DND-41 (cell line): Measurements from ENCODE around the gene GALR2.
"Not testable (repeated sequence)": the region's sequence is repeated elsewhere in the genome, so short reads cannot be mapped to it uniquely, and the experiment has no call there.

Experiments
- ATAC-seq: fragments of 200-7000 bp; cut with Tn5 transposase; 3 replicates; pipeline ENCODE4 v1.9.1; 2021; ENCODE audit warnings: low read depth; ENCODE audit not compliant: insufficient read depth
- DNase-seq: peaks from one replicate; pipeline ENCODE4 v3.0.0-alpha.2; 2020
- H2AFZ ChIP-seq: 2 replicates; pipeline ENCODE4 v1.6.0; 2012; ENCODE audit warnings: low read depth, low read length
- H3K27ac ChIP-seq: 2 replicates; pipeline ENCODE4 v1.5.1; 2012; ENCODE audit warnings: low read length, inconsistent platforms
- H3K27me3 ChIP-seq: fragments of 200-600 bp; sonication (generic); 2 replicates; pipeline ENCODE4 v1.6.0; 2012; ENCODE audit warnings: low read length, mild to moderate bottlenecking, inconsistent platforms; ENCODE audit not compliant: insufficient read depth, poor library complexity
- H3K36me3 ChIP-seq: 2 replicates; pipeline ENCODE4 v1.5.1; 2012; ENCODE audit warnings: low read length, inconsistent platforms; ENCODE audit not compliant: insufficient read depth
- H3K4me1 ChIP-seq: 2 replicates; pipeline ENCODE4 v1.5.1; 2012; ENCODE audit warnings: mild to moderate bottlenecking, low read length; ENCODE audit not compliant: insufficient read depth
- H3K4me2 ChIP-seq: 2 replicates; pipeline ENCODE4 v1.6.0; 2012; ENCODE audit warnings: mild to moderate bottlenecking, moderate library complexity, low read length, inconsistent platforms; ENCODE audit not compliant: insufficient read depth
- H3K4me3 ChIP-seq, 2 experiments: fragments of 200-600 bp in 1 of 2; shearing (Covaris generic) in 1 of 2; 2 replicates each; pipeline ENCODE4 v1.5.1; 2012 to 2016; ENCODE audit warnings: inconsistent platforms in 2 of 2, low read length in 2 of 2, mild to moderate bottlenecking in 2 of 2, low read depth in 1 of 2, moderate library complexity in 1 of 2
- H3K79me2 ChIP-seq: 2 replicates; pipeline ENCODE4 v1.6.0; 2012; ENCODE audit warnings: low read length, inconsistent platforms; ENCODE audit not compliant: insufficient read depth
- H3K9ac ChIP-seq: 2 replicates; pipeline ENCODE4 v1.6.0; 2012; ENCODE audit warnings: low read depth, mild to moderate bottlenecking, inconsistent platforms, low read length, moderate library complexity
- H3K9me3 ChIP-seq: 2 replicates; pipeline ENCODE4 v1.5.1; 2012; ENCODE audit warnings: low read length, moderate library complexity, mild to moderate bottlenecking, inconsistent platforms; ENCODE audit not compliant: insufficient read depth, severe bottlenecking
- H4K20me1 ChIP-seq: 2 replicates; pipeline ENCODE4 v1.6.0; 2012; ENCODE audit warnings: low read length; ENCODE audit not compliant: insufficient read depth
- EZH2 ChIP-seq: IDR thresholded peaks from 3 replicates; pipeline ENCODE4 v1.6.1; 2012; ENCODE audit warnings: borderline replicate concordance, low read depth, mild to moderate bottlenecking, moderate library complexity, low read length, inconsistent platforms; ENCODE audit not compliant: severe bottlenecking
- TF ChIP-seq, protein P1 (sequence below): IDR thresholded peaks from 2 replicates; pipeline ENCODE4 v1.5.1; 2012; ENCODE audit warnings: borderline replicate concordance, low read length, moderate library complexity, mild to moderate bottlenecking; ENCODE audit not compliant: poor library complexity, severe bottlenecking; ENCODE audit errors: extremely low read depth

The GALR2 gene

GRCh38 chr17:76056882-76057281 is 17.7 kb upstream of the GALR2 start:
- Histone ChIP-seq H2AFZ (no peak overlapping the region), H3K27me3 (no peaks in the 10 kb centered on the region), H4K20me1 (no peaks in the 10 kb centered on the region), H3K27ac (no peak overlapping the region), H3K79me2 (peaks cover 14% of the 10 kb centered on the region), H3K9ac (no peak overlapping the region), H3K4me1 (no peaks in the 10 kb centered on the region), H3K36me3 (peaks cover 84% of the 10 kb centered on the region), H3K4me2 (no peak overlapping the region), H3K9me3 (no peaks in the 10 kb centered on the region), H3K4me3 (no peak overlapping the region)
- ATAC-seq (0 out of 3 replicates have a peak, but pooled peaks have one; percentile 40), DNase-seq (no peak)
- TF ChIP-seq, protein P1, sequence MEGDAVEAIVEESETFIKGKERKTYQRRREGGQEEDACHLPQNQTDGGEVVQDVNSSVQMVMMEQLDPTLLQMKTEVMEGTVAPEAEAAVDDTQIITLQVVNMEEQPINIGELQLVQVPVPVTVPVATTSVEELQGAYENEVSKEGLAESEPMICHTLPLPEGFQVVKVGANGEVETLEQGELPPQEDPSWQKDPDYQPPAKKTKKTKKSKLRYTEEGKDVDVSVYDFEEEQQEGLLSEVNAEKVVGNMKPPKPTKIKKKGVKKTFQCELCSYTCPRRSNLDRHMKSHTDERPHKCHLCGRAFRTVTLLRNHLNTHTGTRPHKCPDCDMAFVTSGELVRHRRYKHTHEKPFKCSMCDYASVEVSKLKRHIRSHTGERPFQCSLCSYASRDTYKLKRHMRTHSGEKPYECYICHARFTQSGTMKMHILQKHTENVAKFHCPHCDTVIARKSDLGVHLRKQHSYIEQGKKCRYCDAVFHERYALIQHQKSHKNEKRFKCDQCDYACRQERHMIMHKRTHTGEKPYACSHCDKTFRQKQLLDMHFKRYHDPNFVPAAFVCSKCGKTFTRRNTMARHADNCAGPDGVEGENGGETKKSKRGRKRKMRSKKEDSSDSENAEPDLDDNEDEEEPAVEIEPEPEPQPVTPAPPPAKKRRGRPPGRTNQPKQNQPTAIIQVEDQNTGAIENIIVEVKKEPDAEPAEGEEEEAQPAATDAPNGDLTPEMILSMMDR: peak; percentile 45
- TF ChIP-seq EZH2: no peak

- H4K20me1 ChIP-seq, H3K27me3 ChIP-seq, H3K27ac ChIP-seq, H3K9me3 ChIP-seq, H3K9ac ChIP-seq, H3K4me1 ChIP-seq, H2AFZ ChIP-seq, H3K4me2 ChIP-seq, H3K79me2 ChIP-seq, DNase-seq, ATAC-seq, H3K4me3 ChIP-seq: not testable (repeated sequence)
- peaks cover 84% of the 10 kb centered on the region for H3K36me3 ChIP-seq
Measured at GRCh38 chr17:76058264-76058663, 16.3 kb upstream of the GALR2 start.

- H2AFZ ChIP-seq: no peak overlapping the region
- no peak for ATAC-seq
- H3K36me3 ChIP-seq: peaks cover 90% of the 10 kb centered on the region
- no peak overlapping the region for H3K9ac ChIP-seq
- peaks cover 13% of the 10 kb centered on the region for H3K79me2 ChIP-seq
- H3K4me2 ChIP-seq: no peak overlapping the region
- no peaks in the 10 kb centered on the region for H3K4me1 ChIP-seq
- no peaks in the 10 kb centered on the region for H3K27me3 ChIP-seq
- H3K4me3 ChIP-seq: no peak overlapping the region
- no peak overlapping the region for H3K27ac ChIP-seq
- TF ChIP-seq, protein P1: no peak
- no peak for TF ChIP-seq EZH2
- peaks cover 5% of the 10 kb centered on the region; the same call in 1 of the 2 replicates for H4K20me1 ChIP-seq
- no peaks in the 10 kb centered on the region for H3K9me3 ChIP-seq
- DNase-seq: no peak
Measured at GRCh38 chr17:76063875-76064546, 10.6 kb upstream of the GALR2 start.

DNA sequence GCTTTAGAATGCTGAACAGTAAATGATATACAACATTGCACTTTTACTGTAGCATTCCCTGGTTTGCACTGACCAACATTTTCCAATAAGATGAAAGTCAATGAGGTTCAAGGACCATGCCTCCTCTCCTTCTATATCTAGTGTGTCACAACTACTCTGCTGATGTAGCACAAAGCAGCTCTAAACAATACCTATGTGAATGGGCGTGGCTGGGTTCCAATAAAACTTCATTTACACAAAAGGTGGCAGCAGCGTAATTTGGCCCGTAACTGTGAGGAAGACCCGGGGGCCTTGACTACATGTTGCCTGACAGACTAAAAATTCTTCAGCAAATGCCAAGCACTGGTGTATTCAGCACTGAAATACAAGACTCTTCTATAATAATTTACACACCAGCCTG is 8.8 kb upstream of the GALR2 start:
- H3K4me3 ChIP-seq: no peak overlapping the region
- TF ChIP-seq, protein P1: no peak
- TF ChIP-seq EZH2: no peak
- H3K36me3 ChIP-seq: peaks cover 81% of the 10 kb centered on the region
- H3K4me1 ChIP-seq: peaks cover 12% of the 10 kb centered on the region
- peaks cover 31% of the 10 kb centered on the region for H3K79me2 ChIP-seq
- H2AFZ ChIP-seq: no peak overlapping the region
- no peaks in the 10 kb centered on the region for H3K27me3 ChIP-seq
- no peak overlapping the region for H3K4me2 ChIP-seq
- H3K9me3 ChIP-seq: no peaks in the 10 kb centered on the region
- no peak overlapping the region for H3K9ac ChIP-seq
- H3K27ac ChIP-seq: no peak overlapping the region
- DNase-seq (no peak), ATAC-seq (no peak)
- H4K20me1 ChIP-seq: peaks cover 5% of the 10 kb centered on the region; the same call in 1 of the 2 replicates
